Middle frontal gyrus (tissue), 1 donor: ENCODE results near the gene TNPO3.
"Not testable (repeated sequence)": the region's sequence is repeated elsewhere in the genome, so short reads cannot be mapped to it uniquely, and the experiment has no call there.

Experiments used
- DNase-seq: peaks from one replicate; pipeline ENCODE4 v3.0.0-alpha.2; 2015; ENCODE audit warnings: low spot score; ENCODE audit errors: extremely low spot score

TNPO3 gene

GRCh38 chr7:129072479-129073011 is 17.6 kb upstream of the TNPO3 start:
- no peak for DNase-seq

- no peak for DNase-seq
Measured at GRCh38 chr7:129069021-129069420, 14.1 kb upstream of the TNPO3 start.

GRCh38 chr7:129067943-129068548 is 13.1 kb upstream of the TNPO3 start:
- DNase-seq = no peak

GRCh38 chr7:129067132-129067561 is 12.2 kb upstream of the TNPO3 start:
- not testable (repeated sequence) for DNase-seq

GRCh38 chr7:129066290-129067131 is 11.6 kb upstream of the TNPO3 start:
- DNase-seq = no peak

- DNase-seq = no peak
Measured at GRCh38 chr7:129055861-129056464, 1.1 kb upstream of the TNPO3 start.

GRCh38 chr7:129055294-129055816 is 444 bp upstream of the TNPO3 start:
- no peak for DNase-seq

GRCh38 chr7:129053938-129054437 is 923 bp downstream of the TNPO3 start:
- DNase-seq = no peak

- DNase-seq = no peak
Measured at GRCh38 chr7:129052441-129052840, 2.5 kb downstream of the TNPO3 start.

- not testable (repeated sequence) for DNase-seq
Measured at GRCh38 chr7:129051459-129051858, 3.5 kb downstream of the TNPO3 start.

GRCh38 chr7:129047761-129048160 is 7.2 kb downstream of the TNPO3 start:
- no peak for DNase-seq

- DNase-seq = no peak
Measured at GRCh38 chr7:129045682-129046081, 9.2 kb downstream of the TNPO3 start.

- no peak for DNase-seq
Measured at GRCh38 chr7:129043012-129043411, 11.9 kb downstream of the TNPO3 start.

GRCh38 chr7:129041142-129042085 is 13.5 kb downstream of the TNPO3 start:
- no peak for DNase-seq

GRCh38 chr7:129038468-129038867 is 16.4 kb downstream of the TNPO3 start:
- not testable (repeated sequence) for DNase-seq

GRCh38 chr7:129037585-129037984 is 17.3 kb downstream of the TNPO3 start:
- DNase-seq = no peak

- no peak for DNase-seq
Measured at GRCh38 chr7:129032017-129032416, 22.9 kb downstream of the TNPO3 start.

- DNase-seq = no peak
Measured at GRCh38 chr7:129030440-129030839, 24.5 kb downstream of the TNPO3 start.

- no peak for DNase-seq
Measured at GRCh38 chr7:129024125-129024524, 30.8 kb downstream of the TNPO3 start.

GRCh38 chr7:129021656-129022055 is 33.3 kb downstream of the TNPO3 start:
- DNase-seq = no peak
